Stomach (tissue), 9 donors: ENCODE measurements around the gene NARF. TPM values are rescaled to one million over a fixed set of nuclear protein-coding genes. Genes with fewer than 3 reads are reported as not detected.
A peak's percentile ranks its signal among the peaks of the same experiment; 100 is the strongest.
"Not testable (repeated sequence)": the region's sequence is repeated elsewhere in the genome, so short reads cannot be mapped to it uniquely, and the experiment has no call there.

Experiments
- DNase-seq, 2 donors: peaks; one replicate each; pipeline versions ENCODE4 v3.0.0 to v3.0.0-alpha.2; 2013 to 2019
- H3K27ac ChIP-seq, 5 donors: fragments of 200-600 bp in 4 of 5; sonication (generic) in 4 of 5; one replicate each; pipeline ENCODE4 v1.5.1; 2013 to 2019; ENCODE audit warnings: mild to moderate bottlenecking in 1 of 5, moderate library complexity in 1 of 5
- H3K27me3 ChIP-seq, 3 donors: fragments of 200-600 bp; sonication (generic); one replicate each; pipeline ENCODE4 v1.5.1; 2017 to 2019; ENCODE audit warnings: mixed run types in 1 of 3
- H3K36me3 ChIP-seq, 4 donors: fragments of 200-600 bp; sonication (generic); 1 replicate in 3 of 4; 2 replicates in 1 of 4; pipeline ENCODE4 v1.5.1; 2016 to 2019
- H3K4me1 ChIP-seq, 4 donors: fragments of 200-600 bp; sonication (generic); one replicate each; pipeline ENCODE4 v1.5.1; 2016 to 2019
- H3K4me3 ChIP-seq, 4 donors: fragments of 200-600 bp; sonication (generic) in 3 of 4; one replicate each; pipeline ENCODE4 v1.5.1; 2016 to 2019; ENCODE audit warnings: mild to moderate bottlenecking in 1 of 4
- H3K9me3 ChIP-seq, 4 donors: fragments of 200-600 bp; sonication (generic); one replicate each; pipeline ENCODE4 v1.5.1; 2016 to 2019
- EP300 ChIP-seq: sonication (generic); formaldehyde crosslinking; IDR thresholded peaks from one replicate; pipeline ENCODE4 v1.6.1; 2017; ENCODE audit warnings: antibody characterized with exemption
- POLR2A ChIP-seq, 4 donors: fragments of 450-650 bp; IDR thresholded peaks; one replicate each; pipeline ENCODE4 v1.6.1; 2016; ENCODE audit warnings: antibody characterized with exemption in 4 of 4, control low read depth in 2 of 4, mild to moderate bottlenecking in 1 of 4, moderate library complexity in 1 of 4
- POLR2AphosphoS5 ChIP-seq, 3 donors: sonication (generic); formaldehyde crosslinking; IDR thresholded peaks; one replicate each; pipeline ENCODE4 v1.6.1; 2016; ENCODE audit warnings: antibody characterized with exemption in 3 of 3
- WGBS, 5 donors: extraction: QIAGEN DNeasy Blood & Tissue Kit in 3 of 5; methylation state at CpG; one replicate each; pipeline versions ENCODE4 v1.1.5 to v1.1.7; 2013 to 2018; 5-methylcytosine and 5-hydroxymethylcytosine counted together
- intact Hi-C: fragments of 100-400 bp; cut with DNase I; formaldehyde crosslinking; loops from one replicate; pipeline ENCODE4 v1.15.1; 2023; ENCODE audit warnings: low total_unique reads
- polyA plus RNA-seq, 3 donors: library from polyadenylated mRNA; stranded (reverse); fragments of 200-250 nt; gene quantifications; one replicate each; pipeline ENCODE4 v1.2.3, GENCODE V29; 2013
- total RNA-seq, 5 donors: library from RNA; depleted of rRNA; stranded (reverse); fragments of >200 nt; gene quantifications; one replicate each; pipeline versions ENCODE4 v1.1.0 to v1.2.3, GENCODE V29; 2014 to 2016
- TF ChIP-seq, protein P1 (sequence below), 7 experiments: fragments of 450-650 bp in 4 of 7; fragments of 200-600 bp in 3 of 7; sonication (generic) in 3 of 7; IDR thresholded peaks; one replicate each; pipeline ENCODE4 v1.5.1; 2016 to 2019; ENCODE audit warnings: antibody characterized with exemption in 7 of 7, control low read depth in 2 of 7, mild to moderate bottlenecking in 1 of 7
- donor health status: healthy with polysubstance abuse.
- donor health status: Bipolar disorder and iron deficiency.
- donor health status: healthy.

The NARF gene
- total and polyA plus RNA-seq, 8 donors = 29.4 to 83.9 (median 57.4) TPM

DNA sequence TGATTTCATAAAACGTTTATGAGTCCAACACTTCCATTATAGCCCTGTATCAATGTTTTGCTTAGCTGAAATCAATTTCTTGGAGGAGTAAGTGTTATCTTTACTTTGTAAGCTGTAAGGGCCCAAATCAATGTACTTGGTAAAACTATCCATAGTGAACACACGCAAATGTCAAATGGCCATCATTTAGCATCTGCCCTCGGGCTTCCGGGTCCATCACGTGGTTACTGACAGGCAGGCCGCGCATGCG lies 687 bp upstream of the NARF start:
- Histone ChIP-seq H3K36me3 (peaks cover 12 to 30% (median 29%) of the 10 kb centered on the region in 4 donors), H3K4me1 (peaks cover 22 to 61% (median 50%) of the 10 kb centered on the region in 4 donors), H3K9me3 (no peaks in the 10 kb centered on the region), H3K27me3 (no peaks in the 10 kb centered on the region), H3K27ac (peak overlapping the region; percentile 100), H3K4me3 (peak overlapping the region; percentile 89 to 97 (median 92))
- intact Hi-C loops = no loop called here
- no peak for DNase-seq
- TF ChIP-seq, protein P1, sequence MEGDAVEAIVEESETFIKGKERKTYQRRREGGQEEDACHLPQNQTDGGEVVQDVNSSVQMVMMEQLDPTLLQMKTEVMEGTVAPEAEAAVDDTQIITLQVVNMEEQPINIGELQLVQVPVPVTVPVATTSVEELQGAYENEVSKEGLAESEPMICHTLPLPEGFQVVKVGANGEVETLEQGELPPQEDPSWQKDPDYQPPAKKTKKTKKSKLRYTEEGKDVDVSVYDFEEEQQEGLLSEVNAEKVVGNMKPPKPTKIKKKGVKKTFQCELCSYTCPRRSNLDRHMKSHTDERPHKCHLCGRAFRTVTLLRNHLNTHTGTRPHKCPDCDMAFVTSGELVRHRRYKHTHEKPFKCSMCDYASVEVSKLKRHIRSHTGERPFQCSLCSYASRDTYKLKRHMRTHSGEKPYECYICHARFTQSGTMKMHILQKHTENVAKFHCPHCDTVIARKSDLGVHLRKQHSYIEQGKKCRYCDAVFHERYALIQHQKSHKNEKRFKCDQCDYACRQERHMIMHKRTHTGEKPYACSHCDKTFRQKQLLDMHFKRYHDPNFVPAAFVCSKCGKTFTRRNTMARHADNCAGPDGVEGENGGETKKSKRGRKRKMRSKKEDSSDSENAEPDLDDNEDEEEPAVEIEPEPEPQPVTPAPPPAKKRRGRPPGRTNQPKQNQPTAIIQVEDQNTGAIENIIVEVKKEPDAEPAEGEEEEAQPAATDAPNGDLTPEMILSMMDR (IDR thresholded peaks at IDR 0.05) = no peak
- TF ChIP-seq EP300 = no peak
- TF ChIP-seq POLR2A (IDR thresholded peaks at IDR 0.05) = no peak
- peak in 1 of 3 donors; percentile 83 for TF ChIP-seq POLR2AphosphoS5 (IDR thresholded peaks at IDR 0.05)
- 0 to 2% (median 0%) methylated on average over 4 to 8 of the region's 8 CpGs for WGBS, 5 donors

DNA sequence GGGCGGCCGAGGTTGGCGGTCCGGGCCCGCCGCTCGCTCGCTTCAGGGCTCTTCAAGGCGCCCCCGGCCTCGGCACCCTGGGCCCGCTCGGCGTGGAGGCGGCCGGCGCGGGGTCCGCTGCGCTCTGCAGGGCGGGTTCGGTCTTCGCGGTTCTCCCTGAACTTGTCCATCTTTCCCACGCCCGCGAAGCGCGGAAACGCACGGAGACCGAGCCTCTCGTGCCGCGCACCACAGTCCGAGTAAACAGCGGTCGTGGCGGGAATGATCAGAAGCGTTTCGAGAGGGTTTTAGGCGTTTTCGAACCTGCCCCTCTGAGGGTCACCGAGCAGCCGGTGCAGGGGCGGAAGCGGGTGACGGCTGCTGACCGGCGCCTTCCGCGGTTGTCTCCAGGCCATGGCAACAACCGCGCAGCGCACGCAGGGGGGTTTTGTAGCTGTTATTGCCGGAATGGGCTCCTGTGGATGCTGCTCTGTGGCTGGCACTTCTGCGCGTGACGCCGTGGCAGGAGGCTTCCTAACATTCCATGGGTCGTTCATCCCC lies 414 bp downstream of the NARF start:
- H3K27ac ChIP-seq = peak overlapping the region; percentile 92 to 100 (median 100)
- intact Hi-C loops = no loop called here
- 0% methylated on average over 43 to 62 of the region's 62 CpGs for WGBS, 5 donors

DNA sequence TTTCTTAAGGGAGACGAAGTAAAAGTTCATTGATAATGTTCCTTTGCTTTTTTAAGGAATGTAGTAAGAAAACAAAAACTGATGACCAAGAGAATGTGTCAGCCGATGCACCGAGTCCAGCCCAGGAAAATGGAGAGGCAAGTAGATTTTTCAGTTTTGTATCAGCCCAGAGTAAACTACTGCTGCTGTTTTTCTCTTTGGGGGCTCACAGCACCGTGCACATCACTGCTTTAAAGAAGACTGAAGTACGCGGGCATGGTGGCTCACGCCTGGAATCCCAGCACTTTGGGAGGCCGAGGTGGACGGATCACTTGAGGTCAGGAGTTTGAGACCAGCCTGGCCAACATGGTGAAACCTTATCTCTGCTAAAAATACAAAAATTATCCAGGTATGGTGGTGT lies 1.4 kb downstream of the NARF start:
- Histone ChIP-seq H3K4me1 (peaks cover 22 to 62% (median 50%) of the 10 kb centered on the region in 4 donors), H3K36me3 (peaks cover 26 to 51% (median 50%) of the 10 kb centered on the region in 4 donors), H3K4me3 (peak overlapping the region in 2 of 4 donors; percentile 89 to 97)
- H3K9me3 ChIP-seq, H3K27ac ChIP-seq, H3K27me3 ChIP-seq, intact Hi-C loops, DNase-seq: not testable (repeated sequence)
- 94 to 97% (median 96%) methylated on average over 9 of the region's 9 CpGs for WGBS, 5 donors

More for the DNA sequence above, 414 bp downstream of the NARF start:
- H3K27me3 ChIP-seq = no peaks in the 10 kb centered on the region
- peaks cover 22 to 62% (median 50%) of the 10 kb centered on the region in 4 donors for H3K4me1 ChIP-seq
- TF ChIP-seq POLR2A (IDR thresholded peaks at IDR 0.05) (no peak), EP300 (no peak), POLR2AphosphoS5 (IDR thresholded peaks at IDR 0.05) (no peak)
- TF ChIP-seq, protein P1 (IDR thresholded peaks at IDR 0.05) = no peak
- peak overlapping the region; percentile 89 to 97 (median 92) for H3K4me3 ChIP-seq
- DNase-seq = peak; percentile 36 to 80
- H3K36me3 ChIP-seq = peaks cover 16 to 41% (median 40%) of the 10 kb centered on the region in 4 donors
- no peaks in the 10 kb centered on the region for H3K9me3 ChIP-seq

DNA sequence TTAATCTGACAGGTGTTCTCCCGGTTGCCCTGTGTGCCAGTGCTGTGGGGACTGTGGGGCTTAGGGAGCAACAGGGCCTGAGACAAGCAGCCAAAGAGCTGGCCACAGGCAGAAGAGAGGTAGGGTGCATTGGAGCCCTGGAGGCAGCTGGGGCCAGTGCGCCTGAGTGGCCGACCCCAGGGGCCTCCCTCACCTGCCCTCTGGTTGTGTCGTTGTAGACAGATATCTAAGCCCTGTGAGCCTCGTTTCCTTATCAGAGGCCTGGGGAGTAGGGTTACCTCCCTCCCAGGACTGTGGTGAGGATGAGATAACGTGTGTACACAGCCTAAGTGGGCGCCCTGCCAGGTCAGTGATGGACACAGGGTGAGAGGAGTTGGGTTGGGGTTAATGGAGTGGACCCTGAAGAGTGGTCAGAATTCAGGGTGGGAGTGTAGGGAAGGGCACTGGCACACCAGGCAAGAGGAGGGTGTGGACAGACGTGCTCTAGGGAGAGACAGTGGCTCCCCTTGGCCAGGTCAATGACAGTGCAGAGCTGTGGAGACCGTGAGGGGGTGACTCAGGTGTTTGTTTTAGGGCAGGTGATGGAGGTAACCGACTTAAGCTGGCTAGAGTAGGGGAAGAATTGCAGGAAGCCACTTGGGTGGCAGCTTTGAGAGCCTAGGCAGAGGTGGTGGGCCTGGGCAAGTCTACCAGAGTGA lies 3.4 kb downstream of the NARF start:
- intact Hi-C loops = no loop called here
- peak overlapping the region; percentile 6 to 55 (median 45) for H3K27ac ChIP-seq
- peak; percentile 78 to 82 for DNase-seq

More for the DNA sequence above, 3.4 kb downstream of the NARF start:
- Histone ChIP-seq H3K4me1 (peaks cover 21 to 49% (median 47%) of the 10 kb centered on the region in 4 donors), H3K9me3 (no peaks in the 10 kb centered on the region), H3K4me3 (no peak overlapping the region), H3K27me3 (no peaks in the 10 kb centered on the region), H3K36me3 (peaks cover 46 to 71% (median 70%) of the 10 kb centered on the region in 4 donors)
- TF ChIP-seq, protein P1 (IDR thresholded peaks at IDR 0.05) = no peak
- TF ChIP-seq POLR2A (IDR thresholded peaks at IDR 0.05) = no peak
- TF ChIP-seq EP300 = no peak
- TF ChIP-seq POLR2AphosphoS5 (IDR thresholded peaks at IDR 0.05) = peak in 2 of 3 donors; percentile 30 to 53
- 32 to 53% (median 44%) methylated on average over 10 of the region's 10 CpGs for WGBS, 5 donors
